Neural cell (in vitro differentiated cells): Measurements from ENCODE around the gene ANO9.

Source experiments
- CTCF ChIP-seq: fragments of 450-650 bp; IDR thresholded peaks from 2 replicates; pipeline ENCODE4 v1.5.1; 2014; ENCODE audit warnings: antibody characterized with exemption, mild to moderate bottlenecking, moderate library complexity; ENCODE audit not compliant: poor library complexity, severe bottlenecking
- EP300 ChIP-seq: fragments of 450-650 bp; conservative IDR thresholded peaks from 2 replicates; pipeline ENCODE4 v1.6.1; 2014; ENCODE audit warnings: antibody characterized with exemption, mild to moderate bottlenecking, moderate library complexity; ENCODE audit not compliant: poor library complexity, severe bottlenecking
- EZH2 ChIP-seq: fragments of 200-600, 300-800 bp; shearing (Covaris generic), sonication (generic); IDR thresholded peaks from 2 replicates; pipeline ENCODE4 v1.6.1; 2014; ENCODE audit warnings: antibody characterized with exemption, low read length, borderline replicate concordance, mild to moderate bottlenecking; ENCODE audit not compliant: insufficient read depth, poor library complexity, severe bottlenecking
- SMC3 ChIP-seq: fragments of 450-650 bp; conservative IDR thresholded peaks from 2 replicates; pipeline ENCODE4 v1.6.1; 2014; ENCODE audit warnings: antibody characterized with exemption, mild to moderate bottlenecking, moderate library complexity; ENCODE audit not compliant: poor library complexity
- TAF1 ChIP-seq: IDR thresholded peaks from 2 replicates; pipeline ENCODE4 v1.6.1; 2012; ENCODE audit warnings: low read depth

GRCh38 chr11:472272-472671, 30.5 kb upstream of the ANO9 start:
- TF ChIP-seq TAF1 = no peak
- TF ChIP-seq CTCF = no peak
- no peak for TF ChIP-seq EZH2
- no peak for TF ChIP-seq EP300
- no peak for TF ChIP-seq SMC3
